ENCODE measurements around the gene RBPMS2.

GRCh38 chr15:64749167-64749566 is 26.2 kb downstream of the RBPMS2 start:
- TF ChIP-seq CTCF (IDR thresholded peaks at IDR 0.05; ENCODE audit: borderline replicate concordance, extremely low read depth, low read length, poor library complexity, severe bottlenecking) (no peak), EZH2 (IDR thresholded peaks at IDR 0.05; ENCODE audit: borderline replicate concordance, low read depth, low read length, severe bottlenecking) (no peak)

Measured in DND-41 (cell line).